Heart right ventricle (tissue), 16 donors: ENCODE data around the gene CIDEB. TPM values are rescaled to one million over a fixed set of nuclear protein-coding genes. Genes with fewer than 3 reads are reported as not detected.

Experiments used
- ATAC-seq, 8 donors: fragments of 200-7000 bp; cut with Tn5 transposase; one replicate each; pipeline ENCODE4 v1.9.1; 2020; ENCODE audit warnings: mild to moderate bottlenecking in 8 of 8, moderate library complexity in 8 of 8, moderate number of reproducible peaks in 1 of 8
- DNase-seq, 2 donors: peaks; one replicate each; pipeline ENCODE4 v3.0.0-alpha.2; 2020
- H3K27ac ChIP-seq, 10 donors: fragments of 200-600 bp; sonication (generic) in 2 of 10; one replicate each; pipeline versions ENCODE4 v1.5.0 to v1.8.0; 2020 to 2022; ENCODE audit warnings: mild to moderate bottlenecking in 3 of 10
- H3K27me3 ChIP-seq, 7 donors: fragments of 200-600 bp; one replicate each; pipeline ENCODE4 v1.8.0; 2021 to 2022; ENCODE audit warnings: mild to moderate bottlenecking in 2 of 7
- H3K36me3 ChIP-seq, 9 donors: fragments of 200-600 bp; sonication (generic) in 1 of 9; one replicate each; pipeline versions ENCODE4 v1.5.0 to v1.8.0; 2020 to 2022; ENCODE audit warnings: mild to moderate bottlenecking in 2 of 9
- H3K4me1 ChIP-seq, 9 donors: fragments of 200-600 bp; sonication (generic) in 1 of 9; one replicate each; pipeline versions ENCODE4 v1.5.0 to v1.8.0; 2020 to 2022; ENCODE audit warnings: mild to moderate bottlenecking in 4 of 9
- H3K4me3 ChIP-seq, 10 donors: fragments of 200-600 bp; sonication (generic) in 2 of 10; one replicate each; pipeline versions ENCODE4 v1.5.0 to v1.8.0; 2020 to 2022; ENCODE audit warnings: mild to moderate bottlenecking in 7 of 10, moderate library complexity in 2 of 10
- H3K9me3 ChIP-seq, 11 donors: fragments of 200-600 bp in 10 of 11; sonication (generic) in 2 of 11; one replicate each; pipeline versions ENCODE4 v1.5.0 to v1.8.0; 2013 to 2022; ENCODE audit warnings: mild to moderate bottlenecking in 2 of 11, control low read depth in 1 of 11, moderate library complexity in 1 of 11
- CTCF ChIP-seq, 9 donors: fragments of 200-600 bp; sonication (generic) in 2 of 9; IDR thresholded peaks; one replicate each; pipeline versions ENCODE4 v1.5.0 to v1.8.0; 2021 to 2022; ENCODE audit warnings: antibody characterized with exemption in 9 of 9, mild to moderate bottlenecking in 5 of 9, moderate library complexity in 1 of 9
- WGBS, 2 donors: extraction: QIAGEN DNeasy Blood & Tissue Kit; methylation state at CpG; one replicate each; pipeline ENCODE4 v1.1.7; 2013; ENCODE audit warnings: inconsistent platforms in 1 of 2; 5-methylcytosine and 5-hydroxymethylcytosine counted together
- intact Hi-C, 10 donors: fragments of 100-400 bp; cut with DNase I; formaldehyde crosslinking; loops; one replicate each; pipeline versions ENCODE4 v1.11.1 to v1.14.2; 2022
- polyA plus RNA-seq, 2 donors: library from polyadenylated mRNA; stranded (reverse); fragments of 200-250 nt; gene quantifications; one replicate each; pipeline ENCODE4 v1.2.3, GENCODE V29; 2013
- total RNA-seq, 10 donors: library from RNA; stranded (reverse); fragmentation: NEBNext Ultra II Directional in 3 of 10; extraction: Animal tissue kit (Norgen Biotek cat#: 25700) in 3 of 10; gene quantifications; one replicate each; pipeline versions ENCODE4 v1.2.1 to v1.2.4, GENCODE V29; 2021 to 2023
- donor health status: Arrhythmogenic right ventricular cardiomyopathy.
- donor health status: ischemic (EF 13 %, LVEDD 7.1; RV severe dilation, severe dysfunction).
- donor health status: healthy with polysubstance abuse.
- donor health status: DM: no; HTN: yes; CAD: no.
- donor health status: DM: no; HTN: no; CAD: no.
- donor health status: ischemic (EF 25% LVEDD 6.9; RV normal size, moderate dysfunction).
- donor health status: ischemic (EF 25% LVEDD 5.7; RV mildly dilated, moderate dysfunction).
- donor health status: healthy.
- donor health status: DM: yes; HTN: yes; CAD: no.
- donor health status: Ischemic cardiomyopathy.
- donor health status: ischemic (EF 35%, LVEDD 5.7; RV mildly dilated, moderate dysfunction).
- donor health status: nonischemic (EF 11% LVEDD 7.7; RV severe dilation, severe dysfunction).
- donor health status: DM: yes; HTN: yes; CAD: no.
- donor health status: PGD.
- donor health status: ischemic (EF 29% LVEDD 5.4; RV normal size, mild dysfunction).
- donor health status: nonischemic (EF 23%, LVEDD 6.1; RV moderate dilation, normal function).

CIDEB gene
- total and polyA plus RNA-seq, 12 donors, result 1.9 to 6.0 (median 3.7) TPM

DNA sequence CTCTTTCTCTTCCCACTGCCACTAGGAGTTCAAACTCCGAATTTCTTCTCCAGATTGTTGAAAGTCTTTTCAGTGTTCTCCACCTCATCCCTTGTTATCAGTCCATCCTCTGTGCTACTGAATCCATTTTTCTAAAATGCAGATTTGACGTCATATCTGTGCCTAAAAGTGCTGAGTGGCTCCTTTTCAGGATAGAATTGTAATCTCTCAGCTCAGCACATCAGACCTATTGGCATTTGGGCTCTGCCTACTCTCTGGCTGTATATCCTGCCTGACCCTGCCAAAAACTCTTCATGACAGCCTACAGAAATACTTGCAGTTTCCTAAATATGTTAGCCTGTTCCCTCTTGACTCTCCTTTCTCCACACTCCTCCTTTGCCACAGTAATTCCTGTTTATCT, 35.3 kb downstream of the CIDEB start:
- H3K4me3 ChIP-seq, result no peak overlapping the region
- intact Hi-C loops, result no loop called here
- no peak for ATAC-seq
- peaks cover 0 to 67% (median 13%) of the 10 kb centered on the region in 9 donors for H3K4me1 ChIP-seq
- H3K27ac ChIP-seq, result peak overlapping the region in 1 of 10 donors; percentile 100
- H3K27me3 ChIP-seq, result no peaks in the 10 kb centered on the region
- H3K36me3 ChIP-seq, result peaks cover 0 to 23% (median 0%) of the 10 kb centered on the region in 9 donors
- no peak for DNase-seq
- no peak for TF ChIP-seq CTCF (IDR thresholded peaks at IDR 0.05)
- 90% methylated on average over 2 of the region's 2 CpGs for WGBS, 2 donors
- H3K9me3 ChIP-seq, result no peaks in the 10 kb centered on the region

DNA sequence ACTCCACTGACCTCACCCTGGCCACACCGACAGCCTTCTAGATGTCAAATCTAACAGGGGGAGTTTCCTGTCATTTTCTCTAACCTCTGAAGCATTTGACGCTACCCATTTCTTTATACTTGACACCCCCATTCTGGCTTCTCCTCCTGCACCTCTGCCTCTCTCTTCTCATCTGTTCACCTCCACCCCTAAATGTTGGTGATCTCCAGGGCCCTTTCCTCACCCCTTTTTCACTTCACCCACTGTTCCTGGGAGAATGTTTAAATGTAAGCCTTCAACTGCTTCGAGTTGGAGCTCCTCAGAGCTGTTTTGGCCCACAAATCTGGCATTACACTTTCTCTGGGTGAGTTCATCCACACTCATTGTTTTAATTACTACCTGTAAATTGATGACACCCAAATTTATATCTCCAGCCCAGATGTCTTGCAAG, 35.9 kb downstream of the CIDEB start:
- Histone ChIP-seq H3K9me3 (no peaks in the 10 kb centered on the region), H3K27me3 (no peaks in the 10 kb centered on the region), H3K36me3 (peaks cover 0 to 30% (median 0%) of the 10 kb centered on the region in 9 donors), H3K4me1 (peaks cover 0 to 61% (median 13%) of the 10 kb centered on the region in 9 donors), H3K27ac (peak overlapping the region in 9 of 10 donors; percentile 95 to 100 (median 99)), H3K4me3 (peak overlapping the region; percentile 82 to 100 (median 94))
- intact Hi-C loops, result loop anchor here in 1 of 10 donors (2.0 kb wide), 1 partner anchor 29 kb away; the partner anchor contains the start of gene TINF2
- ATAC-seq, result no peak
- WGBS, 2 donors, result 24 to 36% methylated on average over 3 of the region's 3 CpGs
- no peak for TF ChIP-seq CTCF (IDR thresholded peaks at IDR 0.05)
- DNase-seq, result no peak

GRCh38 chr14:24271134-24271833, 36.5 kb downstream of the CIDEB start, which contains the start of gene RABGGTA:
RABGGTA (minus strand) TSS chr14:24271597; CDS start chr14:24271115, 482 bp downstream.
- H3K36me3 ChIP-seq, result peaks cover 0 to 35% (median 0%) of the 10 kb centered on the region in 9 donors
- intact Hi-C loops, result loop anchor here in 1 of 10 donors (2.0 kb wide), 1 partner anchor 28 kb away; the partner anchor contains the start of gene TINF2
- DNase-seq, result peak; percentile 86 to 87
- no peaks in the 10 kb centered on the region for H3K27me3 ChIP-seq
- peaks cover 0 to 55% (median 13%) of the 10 kb centered on the region in 9 donors for H3K4me1 ChIP-seq
- peak within 1 kb of the TSS; percentile 82 to 100 (median 94) for H3K4me3 ChIP-seq
- H3K27ac ChIP-seq, result peak within 1 kb of the TSS; percentile 95 to 100 (median 98)
- no peaks in the 10 kb centered on the region for H3K9me3 ChIP-seq
- WGBS, 2 donors, result 0% methylated on average over 58 to 61 of the region's 61 CpGs
- TF ChIP-seq CTCF (IDR thresholded peaks at IDR 0.05), result peak; percentile 41 to 92 (median 78)
- peak; percentile 95 to 98 (median 96) for ATAC-seq

- peaks cover 0 to 49% (median 13%) of the 10 kb centered on the region in 9 donors for H3K4me1 ChIP-seq
- H3K27me3 ChIP-seq, result no peaks in the 10 kb centered on the region
- peaks cover 0 to 42% (median 0%) of the 10 kb centered on the region in 9 donors for H3K36me3 ChIP-seq
- peak overlapping the region; percentile 82 to 100 (median 94) for H3K4me3 ChIP-seq
- no peaks in the 10 kb centered on the region for H3K9me3 ChIP-seq
- 12 to 18% methylated on average over 13 of the region's 13 CpGs for WGBS, 2 donors
- intact Hi-C loops, result loop anchor here in 1 of 10 donors (2.0 kb wide), 1 partner anchor 28 kb away; the partner anchor contains the start of gene TINF2
- ATAC-seq, result peak in 4 of 8 donors; percentile 0 to 18 (median 10)
- no peak for DNase-seq
- no peak for TF ChIP-seq CTCF (IDR thresholded peaks at IDR 0.05)
- H3K27ac ChIP-seq, result peak overlapping the region; percentile 95 to 100 (median 98)
Observed at GRCh38 chr14:24270537-24271133, 37.1 kb downstream of the CIDEB start.
